ENCODE data around the gene SRP68.
A peak's percentile ranks its signal among the peaks of the same experiment; 100 is the strongest.

SRP68 gene

GRCh38 chr17:76027159-76027839 lies 45.0 kb downstream of the SRP68 start, which contains the start of gene EVPL:
Gene EVPL (minus strand): TSS chr17:76027306. CDS start chr17:76027198, 108 bp downstream.
- TF ChIP-seq GATA3 (IDR thresholded peaks at IDR 0.05; ENCODE audit: low read depth, low read length): no peak
- no peak for TF ChIP-seq GATA2 (IDR thresholded peaks at IDR 0.05; ENCODE audit: low read depth, low read length)

GRCh38 chr17:76026714-76027158 lies 45.6 kb downstream of the SRP68 start:
- no peak for TF ChIP-seq GATA2 (IDR thresholded peaks at IDR 0.05; ENCODE audit: low read depth, low read length)
- TF ChIP-seq GATA3 (IDR thresholded peaks at IDR 0.05; ENCODE audit: low read depth, low read length): no peak

GRCh38 chr17:76025294-76025693 lies 47.0 kb downstream of the SRP68 start:
- TF ChIP-seq GATA3 (IDR thresholded peaks at IDR 0.05; ENCODE audit: low read depth, low read length): no peak
- TF ChIP-seq GATA2 (IDR thresholded peaks at IDR 0.05; ENCODE audit: low read depth, low read length): no peak

- no peak for TF ChIP-seq GATA2 (IDR thresholded peaks at IDR 0.05; ENCODE audit: low read depth, low read length)
- TF ChIP-seq GATA3 (IDR thresholded peaks at IDR 0.05; ENCODE audit: low read depth, low read length): no peak
Observed at GRCh38 chr17:76024353-76024752, 48.0 kb downstream of the SRP68 start.

GRCh38 chr17:76023900-76024237 lies 48.4 kb downstream of the SRP68 start:
- TF ChIP-seq GATA3 (IDR thresholded peaks at IDR 0.05; ENCODE audit: low read depth, low read length) (no peak), GATA2 (IDR thresholded peaks at IDR 0.05; ENCODE audit: low read depth, low read length) (no peak)

- TF ChIP-seq GATA3 (IDR thresholded peaks at IDR 0.05; ENCODE audit: low read depth, low read length): no peak
- no peak for TF ChIP-seq GATA2 (IDR thresholded peaks at IDR 0.05; ENCODE audit: low read depth, low read length)
Observed at GRCh38 chr17:76022973-76023899, 49.1 kb downstream of the SRP68 start.

GRCh38 chr17:76022285-76022684 lies 50.0 kb downstream of the SRP68 start:
- TF ChIP-seq GATA3 (IDR thresholded peaks at IDR 0.05; ENCODE audit: low read depth, low read length) (no peak), GATA2 (IDR thresholded peaks at IDR 0.05; ENCODE audit: low read depth, low read length) (no peak)

- TF ChIP-seq GATA3 (IDR thresholded peaks at IDR 0.05; ENCODE audit: low read depth, low read length) (no peak), GATA2 (IDR thresholded peaks at IDR 0.05; ENCODE audit: low read depth, low read length) (no peak)
Observed at GRCh38 chr17:76019833-76020467, 52.4 kb downstream of the SRP68 start.

GRCh38 chr17:76018801-76019200 lies 53.5 kb downstream of the SRP68 start:
- TF ChIP-seq GATA2 (IDR thresholded peaks at IDR 0.05; ENCODE audit: low read depth, low read length) (no peak), GATA3 (IDR thresholded peaks at IDR 0.05; ENCODE audit: low read depth, low read length) (no peak)

GRCh38 chr17:76018340-76018680 lies 54.0 kb downstream of the SRP68 start:
- no peak for TF ChIP-seq GATA2 (IDR thresholded peaks at IDR 0.05; ENCODE audit: low read depth, low read length)
- TF ChIP-seq GATA3 (IDR thresholded peaks at IDR 0.05; ENCODE audit: low read depth, low read length): no peak

GRCh38 chr17:76017481-76018339 lies 54.6 kb downstream of the SRP68 start:
- no peak for TF ChIP-seq GATA2 (IDR thresholded peaks at IDR 0.05; ENCODE audit: low read depth, low read length)
- TF ChIP-seq GATA3 (IDR thresholded peaks at IDR 0.05; ENCODE audit: low read depth, low read length): no peak

GRCh38 chr17:76014925-76015261 lies 57.4 kb downstream of the SRP68 start:
- no peak for TF ChIP-seq GATA2 (IDR thresholded peaks at IDR 0.05; ENCODE audit: low read depth, low read length)
- TF ChIP-seq GATA3 (IDR thresholded peaks at IDR 0.05; ENCODE audit: low read depth, low read length): no peak

- TF ChIP-seq GATA3 (IDR thresholded peaks at IDR 0.05; ENCODE audit: low read depth, low read length) (no peak), GATA2 (IDR thresholded peaks at IDR 0.05; ENCODE audit: low read depth, low read length) (peak; percentile 38; the same call in 1 of the 2 replicates)
Observed at GRCh38 chr17:76014100-76014924, 58.0 kb downstream of the SRP68 start.

Data from SH-SY5Y (cell line).